Measurements from ENCODE around the gene SYTL3.

- TF ChIP-seq CTCF (conservative IDR thresholded peaks at IDR 0.05) (no peak), EZH2 (IDR thresholded peaks at IDR 0.05; ENCODE audit: low read depth) (no peak)
These were observed 6.0 kb downstream of the SYTL3 start for GRCh38 chr6:158655569-158656450.
